Effector memory CD4-positive, alpha-beta T cell (primary cell): ENCODE measurements around the gene GADD45GIP1.
A peak's percentile ranks its signal among the peaks of the same experiment; 100 is the strongest.
"Not testable (repeated sequence)": the region's sequence is repeated elsewhere in the genome, so short reads cannot be mapped to it uniquely, and the experiment has no call there.

Experiments used
- DNase-seq, 3 donors: peaks; one replicate each; pipeline ENCODE4 v3.0.0-alpha.2; 2020
- H3K27ac ChIP-seq: 2 replicates; pipeline ENCODE4 v1.7.0; 2013; ENCODE audit warnings: mild to moderate bottlenecking, low read length, moderate library complexity; ENCODE audit not compliant: insufficient read depth, poor library complexity, severe bottlenecking
- H3K27me3 ChIP-seq: replicated peaks from 2 replicates; pipeline ENCODE4 v1.7.0; 2013; ENCODE audit warnings: mild to moderate bottlenecking, low read length; ENCODE audit not compliant: insufficient read depth, control insufficient read depth, poor library complexity, severe bottlenecking
- H3K36me3 ChIP-seq: 2 replicates; pipeline ENCODE4 v1.7.0; 2013; ENCODE audit warnings: mild to moderate bottlenecking, low read length, moderate library complexity; ENCODE audit not compliant: control insufficient read depth, insufficient read depth
- H3K4me1 ChIP-seq: 2 replicates; pipeline ENCODE4 v1.7.0; 2013; ENCODE audit warnings: low read length, mild to moderate bottlenecking; ENCODE audit not compliant: control insufficient read depth, insufficient read depth, poor library complexity, severe bottlenecking
- H3K4me3 ChIP-seq: 2 replicates; pipeline ENCODE4 v1.7.0; 2013; ENCODE audit warnings: low read length, low read depth, mild to moderate bottlenecking; ENCODE audit not compliant: insufficient read depth, poor library complexity, severe bottlenecking
- H3K9me3 ChIP-seq: 2 replicates; pipeline ENCODE4 v1.7.0; 2013; ENCODE audit warnings: mild to moderate bottlenecking, low read length, moderate library complexity; ENCODE audit not compliant: control insufficient read depth

Gene GADD45GIP1

DNA sequence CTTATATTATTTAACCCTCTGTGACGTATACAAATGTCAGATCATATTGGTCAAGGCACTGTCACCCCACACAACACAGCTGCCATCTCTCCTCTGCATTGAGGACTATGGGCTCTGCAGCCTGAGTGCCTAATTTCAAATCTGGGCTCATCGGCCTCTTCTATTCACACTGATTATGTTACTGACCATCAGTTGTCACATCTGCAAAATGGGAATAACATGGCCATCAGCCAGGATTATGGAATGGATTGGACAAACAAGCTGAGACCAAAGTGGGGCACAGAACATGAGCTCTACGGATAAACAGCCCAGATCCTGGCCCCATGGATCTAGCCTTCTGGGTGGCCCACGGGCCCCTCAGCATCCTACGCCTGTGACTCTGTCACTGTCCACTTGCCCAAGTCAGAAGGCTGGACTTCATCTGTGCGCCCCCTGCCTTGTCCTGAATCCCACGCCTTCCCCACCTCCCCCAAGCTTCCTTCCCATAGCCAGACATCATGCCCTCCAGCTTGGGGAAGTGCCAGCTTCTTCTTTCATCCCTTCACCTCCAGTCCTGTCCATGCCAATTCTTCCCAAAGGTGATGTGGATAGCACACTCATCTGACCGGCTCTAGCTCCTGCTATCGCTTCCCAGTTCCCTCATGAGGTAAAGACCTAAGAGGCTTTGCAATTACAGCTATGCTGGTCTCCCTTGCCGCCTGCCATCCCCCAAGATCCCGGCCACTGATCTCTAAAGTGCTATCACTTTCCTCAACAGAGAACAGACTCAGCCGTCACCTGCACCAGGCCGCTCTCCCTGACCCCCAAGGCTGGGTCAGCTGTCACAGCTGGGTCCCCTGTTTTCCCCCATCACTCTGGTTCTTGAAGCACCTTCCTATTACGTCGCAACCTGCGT lies 24.4 kb downstream of the GADD45GIP1 start:
- peak overlapping the region; percentile 76 for H3K4me3 ChIP-seq
- H3K27ac ChIP-seq = no peak overlapping the region
- peaks cover 12% of the 10 kb centered on the region for H3K4me1 ChIP-seq
- H3K9me3 ChIP-seq = no peaks in the 10 kb centered on the region
- H3K27me3 ChIP-seq = no peaks in the 10 kb centered on the region
- no peak for DNase-seq
- H3K36me3 ChIP-seq = peaks cover 27% of the 10 kb centered on the region

DNA sequence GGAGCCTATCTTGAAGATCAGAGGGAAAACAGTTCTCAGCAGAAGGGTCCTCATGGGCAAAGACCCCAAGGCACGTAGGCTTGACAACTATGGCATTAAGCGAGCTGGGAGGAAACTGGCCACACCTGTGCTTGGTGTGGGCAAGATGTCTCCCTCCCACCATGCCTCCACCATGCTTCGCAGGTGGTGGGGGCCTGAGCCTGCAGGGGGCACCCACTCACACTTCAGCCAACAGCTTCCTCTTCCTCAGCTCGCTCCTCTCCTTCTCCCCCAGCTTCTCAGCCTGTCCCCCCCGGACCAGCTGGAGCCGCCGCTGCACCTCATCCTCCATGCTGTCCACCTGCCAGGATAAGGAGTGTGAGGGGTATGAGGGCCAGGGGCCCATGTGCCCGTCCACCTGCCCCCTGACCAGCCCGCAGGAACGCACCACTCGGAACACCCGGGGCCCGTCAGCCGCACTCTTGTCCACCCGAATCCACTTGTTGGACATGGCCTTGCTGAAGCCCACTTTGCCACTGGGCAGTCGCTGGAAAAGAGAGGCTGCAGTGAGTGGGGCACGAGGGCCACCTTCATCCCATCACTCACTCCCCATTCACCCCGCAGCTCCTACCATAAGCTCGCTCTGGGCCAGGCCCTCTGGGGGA lies 26.9 kb downstream of the GADD45GIP1 start:
- no peaks in the 10 kb centered on the region for H3K27me3 ChIP-seq
- peaks cover 8% of the 10 kb centered on the region for H3K4me1 ChIP-seq
- no peak overlapping the region for H3K4me3 ChIP-seq
- H3K9me3 ChIP-seq = no peaks in the 10 kb centered on the region
- DNase-seq = no peak
- H3K36me3 ChIP-seq = peaks cover 43% of the 10 kb centered on the region
- H3K27ac ChIP-seq = no peak overlapping the region

DNA sequence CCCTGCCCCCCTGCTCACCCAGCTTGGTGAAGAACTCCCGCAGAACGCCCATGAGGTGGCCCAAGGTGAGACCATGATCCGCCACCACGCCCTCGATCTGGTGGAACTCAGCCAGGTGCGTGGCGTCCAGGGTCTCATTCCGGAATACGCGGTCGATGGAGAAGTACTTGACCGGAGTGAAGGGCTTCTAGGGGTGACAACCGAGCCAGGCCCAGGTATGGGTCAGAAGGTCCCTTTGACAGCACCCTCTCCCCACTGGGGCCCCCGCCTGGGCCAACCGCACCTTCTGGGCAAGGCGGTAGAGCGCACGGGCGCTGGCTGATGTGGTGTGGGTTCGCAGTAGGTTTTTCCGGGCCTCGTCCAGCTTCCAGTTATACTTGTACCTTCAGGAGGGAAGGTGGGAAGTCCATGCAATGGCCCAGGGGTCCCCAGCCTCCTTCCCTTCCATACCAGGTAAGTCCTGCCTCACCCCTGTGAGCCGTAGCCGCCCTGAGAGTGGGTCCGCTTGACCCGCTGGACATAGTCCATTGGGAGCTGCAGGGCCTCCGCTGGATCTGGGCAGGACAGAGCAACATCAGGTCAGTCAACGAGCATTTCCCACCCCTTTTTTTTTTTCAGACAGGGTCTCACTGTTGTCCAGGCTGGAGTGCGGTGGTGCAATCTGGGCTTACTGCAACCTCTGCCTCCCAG lies 32.3 kb downstream of the GADD45GIP1 start:
- Histone ChIP-seq H3K4me3 (no peak overlapping the region), H3K27me3 (no peaks in the 10 kb centered on the region), H3K36me3 (peaks cover 61% of the 10 kb centered on the region), H3K4me1 (no peaks in the 10 kb centered on the region), H3K27ac (no peak overlapping the region), H3K9me3 (no peaks in the 10 kb centered on the region)
- DNase-seq = no peak

DNA sequence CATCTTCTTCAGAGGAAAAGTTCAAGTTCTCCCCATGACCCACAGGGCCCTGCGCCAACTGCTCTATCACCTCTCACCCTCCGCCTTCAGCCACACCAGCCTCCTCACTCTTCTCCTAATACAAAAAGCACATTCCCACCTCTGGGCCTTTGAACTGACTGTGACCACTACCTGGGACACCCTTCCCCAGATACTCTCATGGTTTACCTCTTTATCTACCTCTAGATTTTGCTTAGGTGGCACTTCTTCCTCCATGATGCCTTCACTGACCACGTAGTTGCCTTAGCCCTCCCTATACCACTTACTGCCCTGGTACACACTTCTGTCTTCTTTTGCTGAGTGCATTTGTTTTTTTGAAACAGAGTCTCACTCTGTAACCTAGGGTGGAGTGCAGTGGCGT lies 34.1 kb downstream of the GADD45GIP1 start:
- no peak overlapping the region for H3K4me3 ChIP-seq
- no peak for DNase-seq
- H3K27ac ChIP-seq = no peak overlapping the region
- peaks cover 47% of the 10 kb centered on the region for H3K36me3 ChIP-seq
- no peaks in the 10 kb centered on the region for H3K27me3 ChIP-seq
- H3K9me3 ChIP-seq = no peaks in the 10 kb centered on the region
- H3K4me1 ChIP-seq = peaks cover 5% of the 10 kb centered on the region

DNA sequence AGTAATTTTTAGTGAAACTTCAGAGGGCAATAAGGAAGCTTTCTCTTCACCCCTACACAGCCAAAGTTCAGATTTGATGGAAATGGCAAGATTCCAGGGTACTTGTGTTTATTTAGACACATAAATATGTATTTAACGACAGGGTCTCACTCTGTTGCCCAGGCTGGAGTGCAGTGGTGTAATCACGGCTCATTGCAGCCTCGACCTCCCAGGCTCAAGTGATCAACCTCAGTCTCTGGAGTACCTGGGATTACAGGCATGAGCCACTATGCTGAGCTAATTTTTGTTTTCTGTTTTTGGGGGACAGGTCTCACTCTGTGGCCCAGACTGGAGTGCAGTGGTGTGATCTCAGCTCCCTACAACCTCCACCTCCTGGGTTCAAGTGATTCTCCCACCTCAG lies 36.0 kb downstream of the GADD45GIP1 start:
- Histone ChIP-seq H3K36me3 (peaks cover 33% of the 10 kb centered on the region), H3K27me3 (no peaks in the 10 kb centered on the region), H3K4me1 (peaks cover 5% of the 10 kb centered on the region), H3K4me3 (no peak overlapping the region), H3K9me3 (no peaks in the 10 kb centered on the region), H3K27ac (no peak overlapping the region)
- no peak for DNase-seq

DNA sequence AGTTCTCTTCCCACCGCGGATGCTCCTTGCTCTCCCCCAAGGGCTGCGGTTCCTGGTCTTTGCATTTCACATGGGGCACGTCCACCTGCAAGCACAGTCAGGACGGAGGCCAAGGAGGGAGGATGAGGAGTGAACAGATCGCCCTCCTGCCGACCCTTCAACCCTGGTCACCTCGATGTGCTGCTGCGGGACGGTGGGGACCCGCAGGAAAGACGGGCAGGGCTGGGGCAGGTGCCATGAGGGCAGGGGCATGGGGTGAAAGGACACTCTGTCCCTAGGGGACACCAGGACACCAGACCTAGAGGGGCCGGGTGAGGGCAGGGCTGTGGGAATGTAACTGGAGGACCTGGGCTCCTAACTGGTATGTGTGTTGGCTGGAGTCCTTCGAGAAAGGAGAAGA lies 38.8 kb downstream of the GADD45GIP1 start:
- peaks cover 19% of the 10 kb centered on the region for H3K4me1 ChIP-seq
- no peak overlapping the region for H3K4me3 ChIP-seq
- no peak overlapping the region for H3K27ac ChIP-seq
- H3K27me3 ChIP-seq = no peaks in the 10 kb centered on the region
- DNase-seq = no peak
- no peaks in the 10 kb centered on the region for H3K9me3 ChIP-seq
- peaks cover 11% of the 10 kb centered on the region for H3K36me3 ChIP-seq

DNA sequence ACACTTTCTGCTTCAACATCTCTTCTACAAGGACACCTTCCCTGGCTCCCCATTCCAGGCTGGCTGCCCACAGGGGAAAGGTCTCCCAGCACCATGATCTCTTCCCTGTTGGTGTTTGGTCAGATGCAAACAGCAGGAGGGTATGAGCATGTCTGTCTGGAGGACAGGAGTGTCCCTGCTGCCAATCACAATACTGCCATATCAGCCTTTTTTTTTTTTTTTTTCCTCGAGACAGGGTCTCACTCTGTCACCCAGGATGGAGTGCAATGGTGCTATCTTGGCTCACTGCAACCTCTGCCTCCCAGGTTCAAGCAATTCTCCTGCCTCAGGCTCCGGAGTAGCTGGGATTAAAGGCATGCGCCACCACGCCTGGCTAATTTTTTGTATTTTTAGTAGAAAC lies 41.2 kb downstream of the GADD45GIP1 start:
- H3K4me1 ChIP-seq = peaks cover 19% of the 10 kb centered on the region
- not testable (repeated sequence) for H3K27me3 ChIP-seq, H3K4me3 ChIP-seq, DNase-seq, H3K9me3 ChIP-seq, H3K27ac ChIP-seq, H3K36me3 ChIP-seq

DNA sequence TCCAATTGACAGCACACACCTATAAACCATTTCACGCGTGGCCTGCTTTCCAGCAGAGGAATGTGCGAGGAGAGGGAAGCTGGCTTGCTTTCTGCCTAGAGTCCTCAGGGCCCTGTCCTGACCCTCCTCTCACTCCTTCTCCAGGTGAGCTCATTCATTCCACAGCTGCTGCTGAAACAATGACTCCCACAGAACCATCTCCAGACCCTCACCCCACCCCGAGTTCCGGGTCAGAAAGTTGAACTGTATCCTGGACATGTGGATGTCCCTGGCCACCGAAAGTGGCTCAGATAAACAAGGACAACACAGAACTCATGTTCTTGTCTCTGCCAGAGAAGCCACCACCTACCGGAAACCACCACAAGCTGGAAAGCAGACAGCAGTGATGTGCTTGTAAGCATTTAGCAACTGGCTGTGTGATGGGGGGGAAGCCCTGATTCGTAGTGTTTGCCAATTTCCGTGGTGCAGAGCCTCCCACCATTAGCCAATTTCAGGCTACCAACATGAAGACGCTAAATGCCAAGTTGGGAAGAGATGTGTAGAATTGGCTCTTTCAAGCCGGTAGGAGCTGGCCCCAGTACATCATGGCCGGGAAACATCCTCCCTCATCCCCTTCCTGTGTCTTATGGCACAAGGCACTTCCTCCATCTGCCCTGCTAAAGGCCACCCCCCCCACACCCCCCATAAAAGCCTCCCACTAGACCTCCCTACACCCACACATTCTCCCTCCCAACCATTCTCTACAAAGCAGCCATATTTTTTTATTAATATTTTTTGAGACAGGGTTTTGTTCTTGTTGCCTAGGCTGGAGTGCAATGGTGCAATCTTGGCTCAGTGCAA lies 43.0 kb downstream of the GADD45GIP1 start:
- no peaks in the 10 kb centered on the region for H3K36me3 ChIP-seq
- peaks cover 18% of the 10 kb centered on the region for H3K4me1 ChIP-seq
- DNase-seq = peak in 1 of 3 donors; percentile 29
- H3K4me3 ChIP-seq = peak overlapping the region; percentile 7
- peak overlapping the region; percentile 52 for H3K27ac ChIP-seq
- H3K27me3 ChIP-seq = no peaks in the 10 kb centered on the region
- no peaks in the 10 kb centered on the region for H3K9me3 ChIP-seq

DNA sequence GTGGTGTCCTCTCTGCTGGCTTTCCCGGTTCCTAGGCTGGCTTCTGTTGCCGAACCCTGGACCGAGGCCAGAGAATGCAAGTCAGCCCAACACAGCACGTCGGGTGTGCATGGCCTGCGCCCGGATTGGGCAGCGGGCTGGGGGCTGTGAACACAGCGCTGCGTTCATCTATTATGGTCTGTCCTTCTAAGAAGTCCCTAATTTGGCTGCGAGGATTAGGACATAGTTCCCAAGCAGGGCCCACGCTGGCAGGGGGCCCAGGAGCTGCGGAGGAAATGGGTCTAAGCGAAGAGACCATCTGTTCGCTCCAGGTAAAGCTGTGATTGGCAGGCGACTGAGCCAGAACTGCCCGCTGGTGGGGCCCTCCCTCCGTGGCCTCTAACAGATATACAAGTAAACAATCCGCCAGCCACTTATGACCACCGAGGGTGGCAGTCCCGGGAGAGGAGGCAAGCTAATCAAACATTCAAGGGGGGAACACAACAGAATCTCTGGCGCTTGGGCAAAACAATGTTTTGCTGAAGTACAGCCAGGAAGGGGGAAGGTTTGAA lies 43.9 kb downstream of the GADD45GIP1 start:
- H3K4me3 ChIP-seq = no peak overlapping the region

More for the DNA sequence above, 43.9 kb downstream of the GADD45GIP1 start:
- Histone ChIP-seq H3K36me3 (no peaks in the 10 kb centered on the region), H3K27ac (no peak overlapping the region), H3K9me3 (no peaks in the 10 kb centered on the region), H3K27me3 (no peaks in the 10 kb centered on the region), H3K4me1 (peaks cover 14% of the 10 kb centered on the region)
- no peak for DNase-seq
